T-helper 17 cell (primary cell): ENCODE measurements around the gene SIRPB2. TPM values are rescaled to one million over a fixed set of nuclear protein-coding genes. Genes with fewer than 3 reads are reported as not detected.

Experiments
- ATAC-seq: fragments of 150-1000 bp; cut with Tn5 transposase; 2 replicates; pipeline ENCODE4 v1.10.0; 2021; ENCODE audit warnings: mild to moderate bottlenecking, moderate library complexity
- DNase-seq, 3 donors: peaks; one replicate each; pipeline versions ENCODE4 v3.0.0 to v3.0.0-alpha.2; 2020 to 2021
- H3K9me3 ChIP-seq: one replicate; pipeline ENCODE4 v1.7.0; 2013; ENCODE audit warnings: low read length, mild to moderate bottlenecking; ENCODE audit not compliant: control insufficient read depth, poor library complexity, severe bottlenecking
- H3K27ac Mint-ChIP-seq: one replicate; pipeline ENCODE4 v1.8.0; 2022; ENCODE audit warnings: mild to moderate bottlenecking, moderate library complexity, mixed read lengths
- H3K27me3 Mint-ChIP-seq: one replicate; pipeline ENCODE4 v1.8.0; 2022; ENCODE audit warnings: mixed read lengths
- H3K36me3 Mint-ChIP-seq: one replicate; pipeline ENCODE4 v1.8.0; 2022; ENCODE audit warnings: low read depth, mixed read lengths
- H3K4me1 Mint-ChIP-seq: one replicate; pipeline ENCODE4 v1.8.0; 2022; ENCODE audit warnings: mild to moderate bottlenecking, mixed read lengths
- H3K4me3 Mint-ChIP-seq: one replicate; pipeline ENCODE4 v1.8.0; 2022; ENCODE audit warnings: mild to moderate bottlenecking, moderate library complexity, mixed read lengths
- total RNA-seq, 4 donors: library from RNA in 2 of 4; stranded (reverse) in 2 of 4; gene quantifications; one replicate each; pipeline ENCODE4 v1.2.3 and lab custom pipeline; 2022 to 2026

The SIRPB2 gene
- total RNA-seq, 2 donors from 2014 or later, result 0.78 to 1.8 TPM

DNA sequence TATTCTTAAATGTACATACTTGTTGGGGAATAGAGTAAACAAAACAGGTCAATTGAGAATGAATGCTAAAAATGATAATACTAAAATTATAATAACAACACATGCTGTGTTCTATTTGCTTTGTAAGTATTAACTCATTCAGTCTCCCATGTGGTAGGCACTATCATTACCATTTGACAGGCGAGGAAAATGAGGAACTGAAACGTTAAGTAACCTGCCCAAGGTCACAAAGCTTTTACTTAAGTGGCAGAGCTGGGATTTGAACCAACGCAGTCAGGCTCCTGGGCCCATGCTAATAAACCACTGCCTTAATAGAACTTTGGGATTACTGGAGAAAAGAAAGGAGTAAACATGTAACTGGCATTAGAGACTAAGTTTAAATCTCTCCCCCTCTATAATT, 28.4 kb downstream of the SIRPB2 start:
- DNase-seq (no peak), ATAC-seq (no peak)
- Mint-ChIP-seq H3K27me3 (no peaks in the 10 kb centered on the region), H3K36me3 (peaks cover 7% of the 10 kb centered on the region), H3K27ac (no peak overlapping the region), H3K4me1 (peaks cover 40% of the 10 kb centered on the region), H3K4me3 (no peak overlapping the region)
- no peaks in the 10 kb centered on the region for H3K9me3 ChIP-seq

DNA sequence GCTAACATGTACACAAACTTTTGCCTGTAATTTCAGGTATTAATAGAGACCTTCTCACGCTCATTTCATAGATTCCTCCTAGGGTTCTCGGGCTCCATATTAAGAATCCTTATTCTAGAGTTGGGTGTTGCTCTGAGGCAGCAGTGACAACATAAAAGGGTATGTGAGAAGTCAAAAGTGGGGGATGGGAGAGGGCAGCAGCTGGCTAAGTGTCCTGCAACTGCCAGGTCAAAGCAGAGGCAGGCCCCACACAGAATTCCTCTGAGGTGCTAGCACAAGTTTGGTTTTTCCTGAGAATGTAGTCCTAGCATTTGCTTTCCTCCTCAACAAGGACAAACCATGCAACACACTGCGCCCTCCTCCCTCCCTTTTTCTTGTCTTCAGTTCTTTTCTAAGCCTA, 29.2 kb downstream of the SIRPB2 start:
- H3K27ac Mint-ChIP-seq, result no peak overlapping the region
- H3K36me3 Mint-ChIP-seq, result peaks cover 12% of the 10 kb centered on the region
- no peaks in the 10 kb centered on the region for H3K27me3 Mint-ChIP-seq
- ATAC-seq (no peak), DNase-seq (no peak)
- peaks cover 35% of the 10 kb centered on the region for H3K4me1 Mint-ChIP-seq
- no peaks in the 10 kb centered on the region for H3K9me3 ChIP-seq
- H3K4me3 Mint-ChIP-seq, result no peak overlapping the region

DNA sequence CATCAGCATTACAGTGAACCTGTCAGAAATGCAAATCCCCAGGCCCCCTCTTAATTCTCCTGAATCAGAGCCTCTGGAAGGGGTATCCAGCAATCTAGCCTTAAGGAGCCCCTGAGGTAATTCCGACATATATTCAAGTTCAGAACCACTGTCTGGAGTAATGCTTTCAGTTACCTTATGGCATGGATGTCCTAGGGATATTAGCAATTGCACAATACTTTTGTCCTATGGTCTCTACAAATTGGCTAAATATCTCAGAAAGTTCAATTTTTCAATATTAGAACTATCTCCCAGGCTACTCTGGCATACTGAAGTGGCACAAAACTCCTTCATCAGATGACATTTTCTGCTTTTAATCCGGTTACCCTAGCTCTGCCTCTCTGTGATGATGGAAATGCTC, 30.9 kb downstream of the SIRPB2 start:
- H3K4me3 Mint-ChIP-seq, result no peak overlapping the region
- no peaks in the 10 kb centered on the region for H3K9me3 ChIP-seq
- ATAC-seq (no peak), DNase-seq (no peak)
- no peaks in the 10 kb centered on the region for H3K27me3 Mint-ChIP-seq
- H3K4me1 Mint-ChIP-seq, result peaks cover 28% of the 10 kb centered on the region
- H3K27ac Mint-ChIP-seq, result no peak overlapping the region
- H3K36me3 Mint-ChIP-seq, result peaks cover 13% of the 10 kb centered on the region

DNA sequence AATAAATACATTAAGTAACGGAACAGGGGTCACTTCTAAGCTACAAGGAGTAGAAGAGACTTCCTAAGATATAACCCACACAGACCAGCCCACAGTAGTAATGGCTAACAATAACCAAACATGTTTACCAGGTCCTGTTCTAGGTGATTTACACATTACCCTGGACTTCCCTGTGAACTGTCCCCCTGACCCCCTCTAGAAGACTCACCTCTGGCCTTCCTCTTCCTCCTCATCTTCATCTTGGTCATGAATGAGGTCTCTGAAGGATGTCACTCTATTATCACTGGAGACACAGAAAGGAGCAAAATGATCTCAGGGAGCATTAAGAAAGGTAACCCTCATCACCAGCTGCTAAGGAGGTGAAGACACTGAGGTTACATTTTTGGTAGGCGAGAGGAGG, 33.2 kb downstream of the SIRPB2 start:
- Mint-ChIP-seq H3K27ac (no peak overlapping the region), H3K4me1 (peaks cover 13% of the 10 kb centered on the region), H3K27me3 (no peaks in the 10 kb centered on the region), H3K36me3 (peaks cover 21% of the 10 kb centered on the region), H3K4me3 (no peak overlapping the region)
- DNase-seq, result no peak
- no peaks in the 10 kb centered on the region for H3K9me3 ChIP-seq
- ATAC-seq, result no peak

DNA sequence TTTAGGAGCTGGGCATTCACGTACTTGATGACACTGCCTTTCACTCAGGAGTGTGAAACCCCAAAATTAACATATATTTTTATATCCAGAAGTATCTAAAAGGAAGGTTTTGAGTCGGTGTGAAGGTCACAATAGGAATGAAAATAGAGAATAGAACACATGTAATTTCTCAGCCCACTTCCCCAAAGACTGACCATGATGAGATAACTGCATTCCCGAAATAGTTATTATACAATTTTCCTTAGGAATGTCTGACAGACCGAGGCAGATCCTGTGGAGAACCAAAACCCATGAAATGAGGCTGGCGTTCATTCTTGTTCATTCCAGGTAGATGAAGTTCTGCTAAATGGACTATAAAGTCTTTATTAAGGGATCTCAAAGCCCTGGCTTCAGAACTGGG, 34.9 kb downstream of the SIRPB2 start:
- DNase-seq (no peak), ATAC-seq (no peak)
- peaks cover 25% of the 10 kb centered on the region for H3K36me3 Mint-ChIP-seq
- H3K27ac Mint-ChIP-seq, result no peak overlapping the region
- no peaks in the 10 kb centered on the region for H3K9me3 ChIP-seq
- H3K27me3 Mint-ChIP-seq, result no peaks in the 10 kb centered on the region
- H3K4me3 Mint-ChIP-seq, result no peak overlapping the region
- peaks cover 12% of the 10 kb centered on the region for H3K4me1 Mint-ChIP-seq

DNA sequence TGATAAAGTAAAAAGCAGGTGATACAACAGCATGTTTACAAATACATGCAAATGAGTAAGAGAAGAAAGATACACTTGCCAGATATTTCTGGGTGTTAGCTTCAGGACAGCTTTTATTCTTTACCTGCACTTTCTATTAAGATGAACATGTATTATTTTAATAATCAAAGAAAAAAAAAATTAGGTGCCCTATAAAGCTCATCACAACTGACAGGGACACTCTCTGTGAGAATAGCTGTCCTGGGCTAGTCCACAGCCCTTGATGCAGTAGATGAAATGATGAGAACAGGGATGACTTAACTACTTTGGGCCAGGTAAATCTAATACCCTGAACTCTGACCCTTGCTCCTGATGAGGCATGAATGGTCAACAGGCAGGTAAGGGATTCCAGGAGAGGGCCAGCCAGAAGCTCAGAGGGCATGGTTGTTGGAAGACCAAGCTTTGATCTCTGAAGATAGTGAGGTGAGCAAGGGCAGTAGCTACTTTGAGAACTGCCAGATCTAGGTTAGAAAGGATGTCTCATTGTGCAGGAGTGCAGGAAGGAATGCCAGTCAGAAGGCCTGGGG, 40.2 kb downstream of the SIRPB2 start:
- Mint-ChIP-seq H3K36me3 (peaks cover 19% of the 10 kb centered on the region), H3K4me3 (no peak overlapping the region), H3K27ac (peak overlapping the region; percentile 43), H3K27me3 (no peaks in the 10 kb centered on the region), H3K4me1 (no peaks in the 10 kb centered on the region)
- ATAC-seq (no peak), DNase-seq (no peak)
- no peaks in the 10 kb centered on the region for H3K9me3 ChIP-seq

DNA sequence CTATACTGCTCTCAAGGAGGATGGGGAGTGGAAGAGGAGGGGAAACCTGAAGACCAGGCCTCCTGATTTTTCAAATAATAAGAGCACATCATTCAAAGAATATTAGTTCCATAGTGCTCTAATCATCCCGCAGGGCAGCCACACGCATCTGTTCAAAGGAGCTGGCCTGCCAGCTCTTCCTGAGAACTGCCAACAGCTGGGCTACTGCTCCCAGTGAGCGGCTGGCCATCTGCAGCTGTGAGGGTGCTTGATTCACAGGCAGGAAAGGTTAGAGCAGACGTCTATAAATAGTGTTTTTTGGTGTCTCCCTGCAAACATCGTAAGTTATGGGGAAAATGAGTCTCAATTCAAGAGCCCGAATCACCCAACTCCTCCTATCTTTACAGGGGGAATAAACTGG, 41.9 kb downstream of the SIRPB2 start:
- no peak overlapping the region for H3K4me3 Mint-ChIP-seq
- H3K36me3 Mint-ChIP-seq, result peaks cover 19% of the 10 kb centered on the region
- no peak for DNase-seq
- no peaks in the 10 kb centered on the region for H3K9me3 ChIP-seq
- ATAC-seq, result no peak
- H3K27me3 Mint-ChIP-seq, result no peaks in the 10 kb centered on the region
- H3K4me1 Mint-ChIP-seq, result no peaks in the 10 kb centered on the region
- H3K27ac Mint-ChIP-seq, result no peak overlapping the region

DNA sequence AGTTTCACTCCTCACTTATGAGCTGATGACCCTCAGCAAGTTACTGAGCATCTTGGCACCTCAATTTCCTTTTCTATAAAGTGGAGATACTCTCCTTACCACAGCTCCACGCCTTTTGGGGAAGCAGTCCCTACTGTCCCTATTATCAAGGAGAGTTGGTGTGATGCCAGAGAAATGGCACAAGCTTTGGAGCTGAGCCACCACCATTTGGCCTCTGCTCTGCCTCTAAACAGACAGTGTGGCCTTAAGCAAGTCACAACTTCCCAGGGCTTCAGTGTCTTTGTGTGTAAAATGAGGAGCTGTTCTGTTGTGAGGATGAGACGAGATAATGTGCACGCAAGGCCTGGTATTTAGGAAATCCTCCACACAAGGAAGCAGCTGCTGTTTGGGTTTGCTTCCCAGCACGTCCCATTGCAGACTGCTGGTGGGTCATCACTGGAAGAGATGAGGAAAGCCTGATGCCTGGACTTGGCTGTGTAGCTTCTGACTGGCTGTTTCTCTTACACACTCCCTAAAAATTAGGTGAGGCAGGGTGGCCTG, 43.1 kb downstream of the SIRPB2 start:
- ATAC-seq, result no peak
- Mint-ChIP-seq H3K27me3 (no peaks in the 10 kb centered on the region), H3K36me3 (peaks cover 15% of the 10 kb centered on the region), H3K27ac (no peak overlapping the region), H3K4me3 (no peak overlapping the region), H3K4me1 (no peaks in the 10 kb centered on the region)
- no peak for DNase-seq
- no peaks in the 10 kb centered on the region for H3K9me3 ChIP-seq

DNA sequence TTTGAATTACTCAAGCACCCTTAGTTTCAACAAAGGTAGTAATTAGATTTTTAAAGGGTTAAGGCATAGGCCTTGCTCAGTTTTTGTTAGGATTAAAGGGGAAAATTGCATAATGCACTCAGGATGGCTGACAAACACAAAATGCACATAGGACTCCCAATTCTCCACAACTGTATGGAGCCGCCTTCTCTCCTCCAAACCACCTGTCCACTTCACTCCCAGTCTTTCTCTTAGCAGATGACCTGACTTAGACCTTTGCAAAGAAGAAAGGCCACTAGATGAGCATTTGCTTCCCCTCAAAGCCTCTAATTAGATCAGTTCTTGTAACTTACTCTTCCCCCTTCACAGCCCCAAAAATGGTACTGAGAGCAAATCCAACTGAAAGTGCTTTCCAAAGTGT, 44.7 kb downstream of the SIRPB2 start:
- Mint-ChIP-seq H3K4me3 (no peak overlapping the region), H3K27ac (no peak overlapping the region), H3K4me1 (peaks cover 4% of the 10 kb centered on the region), H3K36me3 (peaks cover 12% of the 10 kb centered on the region), H3K27me3 (no peaks in the 10 kb centered on the region)
- DNase-seq (no peak), ATAC-seq (no peak)
- H3K9me3 ChIP-seq, result no peaks in the 10 kb centered on the region

DNA sequence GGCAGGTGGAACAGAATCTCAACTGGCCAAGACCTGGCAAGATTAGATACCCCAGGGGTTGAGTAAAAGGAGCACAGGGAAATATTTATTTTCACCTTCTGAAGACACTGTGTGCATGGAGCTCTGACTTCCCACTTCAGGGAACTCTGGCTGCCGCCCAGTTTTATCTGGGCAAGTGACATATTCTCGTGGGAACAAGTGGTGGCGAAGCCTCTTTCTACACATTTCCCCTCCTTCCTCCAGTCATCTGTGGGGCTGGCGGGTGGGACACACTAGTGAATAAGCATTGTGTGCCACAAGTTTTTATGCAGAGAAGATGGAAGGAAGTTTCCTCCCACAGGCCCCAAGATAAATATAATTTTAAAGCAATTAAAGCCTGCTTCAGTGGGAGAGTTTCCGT, 48.1 kb downstream of the SIRPB2 start:
- ATAC-seq, result no peak
- DNase-seq, result no peak
- no peak overlapping the region for H3K4me3 Mint-ChIP-seq
- no peaks in the 10 kb centered on the region for H3K9me3 ChIP-seq
- H3K36me3 Mint-ChIP-seq, result peaks cover 7% of the 10 kb centered on the region
- H3K27me3 Mint-ChIP-seq, result no peaks in the 10 kb centered on the region
- peaks cover 11% of the 10 kb centered on the region for H3K4me1 Mint-ChIP-seq
- no peak overlapping the region for H3K27ac Mint-ChIP-seq

DNA sequence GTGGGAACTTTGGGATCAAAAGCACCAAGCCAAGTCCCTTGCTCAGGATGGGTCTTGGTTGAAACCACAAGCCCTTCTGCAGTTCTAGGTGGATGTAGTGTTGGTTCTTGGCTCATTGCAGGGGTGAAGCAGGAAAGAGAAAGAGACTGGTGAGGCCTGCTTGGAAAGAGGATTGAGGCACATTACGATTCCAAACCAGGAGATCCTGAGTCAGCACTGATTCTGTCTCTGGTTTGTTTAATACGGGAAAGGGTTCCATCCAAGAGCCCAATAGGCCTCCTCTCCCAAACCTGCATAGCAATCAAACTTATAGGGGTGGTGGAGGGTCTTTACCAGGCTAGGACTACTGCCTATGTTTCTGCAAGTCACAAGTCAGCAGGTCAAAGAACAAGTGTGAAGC, 48.9 kb downstream of the SIRPB2 start:
- DNase-seq (no peak), ATAC-seq (no peak)
- Mint-ChIP-seq H3K36me3 (peaks cover 6% of the 10 kb centered on the region), H3K27ac (no peak overlapping the region), H3K4me1 (peaks cover 13% of the 10 kb centered on the region), H3K27me3 (no peaks in the 10 kb centered on the region), H3K4me3 (no peak overlapping the region)
- no peaks in the 10 kb centered on the region for H3K9me3 ChIP-seq

DNA sequence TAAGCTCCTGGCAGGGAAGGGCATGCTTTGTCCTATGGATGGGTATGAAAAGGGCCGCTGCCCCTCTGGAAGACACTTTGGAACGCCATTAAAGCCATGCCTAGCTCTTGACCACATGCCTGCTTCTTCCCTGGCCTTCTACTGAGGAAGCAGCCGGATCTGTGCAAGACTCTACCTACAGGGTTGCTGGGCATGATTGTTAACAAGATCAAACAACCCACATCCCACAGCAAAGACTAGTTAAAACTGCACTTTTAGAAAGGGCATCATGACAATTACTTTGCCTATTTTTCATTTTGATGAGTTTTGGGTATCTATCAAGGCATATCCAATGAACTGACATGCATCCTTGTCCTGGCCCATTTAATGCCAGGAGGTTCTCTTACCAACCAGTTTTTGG, 50.1 kb downstream of the SIRPB2 start:
- H3K27ac Mint-ChIP-seq, result peak overlapping the region; percentile 61
- DNase-seq, result no peak
- no peak for ATAC-seq

DNA sequence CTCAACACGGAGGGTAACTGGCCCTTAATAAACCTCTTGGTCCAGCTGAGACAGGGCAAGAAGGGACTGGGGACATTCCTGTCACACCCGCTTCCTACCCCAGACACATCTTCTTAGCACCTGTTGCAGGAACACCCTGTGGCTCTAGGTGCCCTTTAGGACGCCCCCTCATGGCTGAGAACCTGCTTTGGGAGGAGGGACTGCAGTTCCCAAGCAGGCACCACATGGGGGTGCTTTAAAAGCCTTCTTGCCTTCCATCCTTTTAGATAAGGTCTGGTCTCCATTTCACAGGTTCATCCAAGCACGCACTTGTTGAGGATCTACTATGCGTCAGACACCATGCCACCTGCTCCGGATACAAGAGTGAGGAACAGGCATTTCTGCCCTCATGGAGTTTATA, 51.2 kb downstream of the SIRPB2 start:
- ATAC-seq (no peak), DNase-seq (no peak)
- Mint-ChIP-seq H3K36me3 (peaks cover 3% of the 10 kb centered on the region), H3K4me3 (no peak overlapping the region), H3K27ac (peak overlapping the region; percentile 24), H3K27me3 (no peaks in the 10 kb centered on the region), H3K4me1 (peaks cover 22% of the 10 kb centered on the region)
- no peaks in the 10 kb centered on the region for H3K9me3 ChIP-seq

More for the DNA sequence above, 50.1 kb downstream of the SIRPB2 start:
- H3K4me3 Mint-ChIP-seq, result no peak overlapping the region
- H3K27me3 Mint-ChIP-seq, result no peaks in the 10 kb centered on the region
- H3K36me3 Mint-ChIP-seq, result peaks cover 3% of the 10 kb centered on the region
- H3K4me1 Mint-ChIP-seq, result peaks cover 15% of the 10 kb centered on the region
- H3K9me3 ChIP-seq, result no peaks in the 10 kb centered on the region

DNA sequence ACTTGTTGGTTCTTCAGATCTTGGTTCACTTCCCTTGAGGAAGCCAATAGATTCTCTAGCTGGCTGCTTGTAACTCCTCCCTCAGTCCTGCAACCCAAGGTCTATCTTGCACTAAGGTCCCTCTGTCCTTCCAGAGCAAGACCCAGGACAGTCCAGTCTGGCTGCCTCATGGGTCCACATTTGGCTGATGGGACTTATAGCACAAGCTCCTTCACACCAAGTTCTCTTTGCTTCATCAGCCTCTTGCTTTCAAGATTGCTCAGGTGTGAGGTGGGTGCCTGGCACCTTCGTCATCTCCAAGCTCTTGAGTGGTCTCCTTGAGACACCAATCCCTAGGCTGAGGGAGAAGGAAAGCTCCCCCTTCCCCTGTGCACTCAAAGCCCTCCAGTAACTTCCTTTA, 52.9 kb downstream of the SIRPB2 start:
- Mint-ChIP-seq H3K27ac (no peak overlapping the region), H3K27me3 (no peaks in the 10 kb centered on the region), H3K4me1 (peaks cover 29% of the 10 kb centered on the region), H3K36me3 (no peaks in the 10 kb centered on the region), H3K4me3 (peak overlapping the region; percentile 19)
- no peak for ATAC-seq
- no peak for DNase-seq
- H3K9me3 ChIP-seq, result no peaks in the 10 kb centered on the region
